Prostate gland (tissue), 2 donors: ENCODE measurements around the gene FKBP2. TPM values are rescaled to one million over a fixed set of nuclear protein-coding genes. Genes with fewer than 3 reads are reported as not detected.

Experiments used
- DNase-seq: peaks from one replicate; pipeline ENCODE4 v3.0.0-alpha.2; 2019; ENCODE audit warnings: low spot score
- H3K27ac ChIP-seq, 2 donors: fragments of 200-600 bp; sonication (generic); 2 replicates each; pipeline ENCODE4 v1.5.1; 2017 to 2019
- H3K27me3 ChIP-seq: fragments of 200-600 bp; sonication (generic); replicated peaks from 2 replicates; pipeline ENCODE4 v1.5.1; 2019; ENCODE audit not compliant: insufficient read depth
- H3K36me3 ChIP-seq, 2 donors: fragments of 200-600 bp; sonication (generic); 1 replicate in 1 of 2; 2 replicates in 1 of 2; pipeline versions ENCODE4 v1.5.1 to v1.8.1; 2017 to 2019
- H3K4me1 ChIP-seq: fragments of 200-600 bp; sonication (generic); replicated peaks from 2 replicates; pipeline ENCODE4 v1.5.1; 2019
- H3K4me3 ChIP-seq, 2 donors: fragments of 200-600 bp; sonication (generic); 2 replicates each; pipeline ENCODE4 v1.5.1; 2017 to 2019
- H3K9me3 ChIP-seq: fragments of 200-600 bp; sonication (generic); 2 replicates; pipeline ENCODE4 v1.5.1; 2017
- CTCF ChIP-seq, 4 experiments: fragments of 200-600 bp in 2 of 4; fragments of 450-650 bp in 2 of 4; sonication (generic) in 2 of 4; IDR thresholded peaks; 1 replicate in 3 of 4; 2 replicates in 1 of 4; pipeline ENCODE4 v1.5.1; 2016 to 2019; ENCODE audit warnings: antibody characterized with exemption in 4 of 4, mild to moderate bottlenecking in 2 of 4, moderate library complexity in 2 of 4
- POLR2A ChIP-seq: fragments of 450-650 bp; IDR thresholded peaks from one replicate; pipeline ENCODE4 v1.6.1; 2016; ENCODE audit warnings: antibody characterized with exemption, mild to moderate bottlenecking
- POLR2AphosphoS5 ChIP-seq: sonication (generic); formaldehyde crosslinking; IDR thresholded peaks from one replicate; pipeline ENCODE4 v1.6.1; 2017; ENCODE audit warnings: antibody characterized with exemption
- WGBS: methylation state at CpG from one replicate; pipeline ENCODE4 v1.1.5; 2018; 5-methylcytosine and 5-hydroxymethylcytosine counted together
- intact Hi-C: fragments of 100-400 bp; cut with DNase I; formaldehyde crosslinking; loops from one replicate; pipeline ENCODE4 v1.14.2; 2022
- total RNA-seq, 2 donors: library from RNA; depleted of rRNA; stranded (reverse); fragments of >200 nt; gene quantifications; one replicate each; pipeline ENCODE4 v1.1.0, GENCODE V29; 2016

FKBP2 gene
- total RNA-seq, 2 donors from 2014 or later = 138 to 164 TPM

- H3K4me3 ChIP-seq = no peak overlapping the region
- 90% methylated on average over 4 of the region's 4 CpGs for WGBS
- no peaks in the 10 kb centered on the region for H3K27me3 ChIP-seq
- no peak for TF ChIP-seq POLR2AphosphoS5
- no peak for TF ChIP-seq POLR2A
- no peak for TF ChIP-seq CTCF (IDR thresholded peaks at IDR 0.05)
- no peak for DNase-seq
- H3K36me3 ChIP-seq = peaks cover 0 to 19% of the 10 kb centered on the region in 2 donors
- intact Hi-C loops = no loop called here
- H3K27ac ChIP-seq = no peak overlapping the region
- H3K4me1 ChIP-seq = no peaks in the 10 kb centered on the region
- H3K9me3 ChIP-seq = no peaks in the 10 kb centered on the region
Measured at GRCh38 chr11:64259533-64260067, 18.7 kb downstream of the FKBP2 start.

DNA sequence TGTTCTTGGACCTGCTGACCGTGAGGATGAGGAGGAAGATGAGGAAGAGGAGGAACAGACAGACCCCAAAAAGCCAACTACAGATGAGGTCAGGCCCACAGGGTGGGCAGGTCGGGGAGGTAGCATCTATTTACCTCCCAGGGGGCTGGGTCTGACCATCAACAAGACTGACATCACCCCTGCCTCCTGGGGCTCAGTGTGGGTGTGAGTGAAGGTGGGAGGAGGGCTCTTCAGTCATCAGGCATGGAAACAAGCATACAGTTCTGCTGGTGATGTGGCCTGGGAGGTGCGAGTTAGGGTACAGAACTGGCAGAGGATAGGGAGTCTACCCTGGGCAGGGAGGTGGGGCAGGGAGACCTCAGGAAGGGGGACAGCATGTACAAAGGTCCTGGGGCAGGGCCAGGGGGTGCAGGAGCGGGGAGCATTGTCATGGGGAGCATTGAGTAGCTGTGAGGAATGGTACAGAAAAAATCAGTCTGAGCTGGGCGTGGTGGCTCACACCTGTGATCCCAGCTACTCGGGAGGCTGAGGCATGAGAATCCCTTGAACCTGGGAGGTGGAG lies 19.3 kb downstream of the FKBP2 start:
- WGBS = 93% methylated on average over 6 of the region's 6 CpGs
- DNase-seq = no peak
- TF ChIP-seq CTCF (IDR thresholded peaks at IDR 0.05) (no peak), POLR2AphosphoS5 (no peak), POLR2A (no peak)
- Histone ChIP-seq H3K9me3 (no peaks in the 10 kb centered on the region), H3K27me3 (no peaks in the 10 kb centered on the region), H3K27ac (no peak overlapping the region), H3K4me1 (no peaks in the 10 kb centered on the region), H3K36me3 (peaks cover 0 to 19% of the 10 kb centered on the region in 2 donors), H3K4me3 (no peak overlapping the region)
- intact Hi-C loops = no loop called here

GRCh38 chr11:64261556-64262080 lies 20.7 kb downstream of the FKBP2 start:
- H3K4me1 ChIP-seq = no peaks in the 10 kb centered on the region
- H3K36me3 ChIP-seq = peaks cover 0 to 19% of the 10 kb centered on the region in 2 donors
- H3K4me3 ChIP-seq = no peak overlapping the region
- no peak for TF ChIP-seq POLR2AphosphoS5
- no peak for TF ChIP-seq POLR2A
- TF ChIP-seq CTCF (IDR thresholded peaks at IDR 0.05) = no peak
- WGBS = 91% methylated on average over 18 of the region's 18 CpGs
- no peaks in the 10 kb centered on the region for H3K9me3 ChIP-seq
- intact Hi-C loops = no loop called here
- H3K27ac ChIP-seq = no peak overlapping the region
- H3K27me3 ChIP-seq = no peaks in the 10 kb centered on the region
- DNase-seq = no peak

DNA sequence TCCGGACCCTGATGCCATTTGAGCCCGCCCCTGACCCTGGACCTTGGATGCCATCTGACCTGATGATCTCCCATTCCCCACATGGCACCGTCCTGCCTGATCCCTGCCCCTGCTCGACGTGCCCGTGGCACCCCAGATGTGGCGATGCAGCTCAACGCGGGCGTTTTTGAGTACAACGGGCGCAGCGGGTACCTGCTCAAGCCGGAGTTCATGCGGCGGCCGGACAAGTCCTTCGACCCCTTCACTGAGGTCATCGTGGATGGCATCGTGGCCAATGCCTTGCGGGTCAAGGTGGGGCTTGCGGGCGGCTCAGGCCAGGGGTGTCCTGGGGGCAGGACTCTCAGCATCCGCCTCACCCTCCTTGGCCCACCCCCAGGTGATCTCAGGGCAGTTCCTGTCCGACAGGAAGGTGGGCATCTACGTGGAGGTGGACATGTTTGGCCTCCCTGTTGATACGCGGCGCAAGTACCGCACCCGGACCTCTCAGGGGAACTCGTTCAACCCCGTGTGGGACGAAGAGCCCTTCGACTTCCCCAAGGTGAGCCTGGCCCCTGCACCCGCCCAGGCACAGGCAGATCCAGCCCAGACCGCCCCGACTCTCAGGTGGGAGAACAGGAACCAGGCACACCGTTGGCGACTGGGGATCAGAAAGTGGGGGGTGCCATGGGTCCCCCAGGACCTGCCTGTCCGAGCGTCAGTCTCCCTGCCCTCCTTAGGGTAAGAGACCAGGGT lies 21.5 kb downstream of the FKBP2 start:
- Histone ChIP-seq H3K27me3 (no peaks in the 10 kb centered on the region), H3K36me3 (peaks cover 0 to 19% of the 10 kb centered on the region in 2 donors), H3K4me3 (no peak overlapping the region), H3K27ac (no peak overlapping the region), H3K9me3 (no peaks in the 10 kb centered on the region), H3K4me1 (no peaks in the 10 kb centered on the region)
- TF ChIP-seq CTCF (IDR thresholded peaks at IDR 0.05) (no peak), POLR2AphosphoS5 (no peak), POLR2A (no peak)
- 94% methylated on average over 40 of the region's 42 CpGs for WGBS
- intact Hi-C loops = no loop called here
- DNase-seq = no peak
